CMK (cell line): Measurements from ENCODE around the gene ACSM6.
"Not testable (repeated sequence)": the region's sequence is repeated elsewhere in the genome, so short reads cannot be mapped to it uniquely, and the experiment has no call there.

Experiments used
- DNase-seq: peaks from one replicate; pipeline ENCODE4 v3.0.0-alpha.2; 2010; ENCODE audit warnings: low read depth

The ACSM6 gene

GRCh38 chr10:95217476-95217875 lies 23.4 kb downstream of the ACSM6 start:
- DNase-seq: no peak

- DNase-seq: no peak
Measured at GRCh38 chr10:95220539-95220938, 26.5 kb downstream of the ACSM6 start.

- no peak for DNase-seq
Measured at GRCh38 chr10:95221124-95221523, 27.1 kb downstream of the ACSM6 start.

GRCh38 chr10:95225136-95225535 lies 31.1 kb downstream of the ACSM6 start:
- DNase-seq: no peak

DNA sequence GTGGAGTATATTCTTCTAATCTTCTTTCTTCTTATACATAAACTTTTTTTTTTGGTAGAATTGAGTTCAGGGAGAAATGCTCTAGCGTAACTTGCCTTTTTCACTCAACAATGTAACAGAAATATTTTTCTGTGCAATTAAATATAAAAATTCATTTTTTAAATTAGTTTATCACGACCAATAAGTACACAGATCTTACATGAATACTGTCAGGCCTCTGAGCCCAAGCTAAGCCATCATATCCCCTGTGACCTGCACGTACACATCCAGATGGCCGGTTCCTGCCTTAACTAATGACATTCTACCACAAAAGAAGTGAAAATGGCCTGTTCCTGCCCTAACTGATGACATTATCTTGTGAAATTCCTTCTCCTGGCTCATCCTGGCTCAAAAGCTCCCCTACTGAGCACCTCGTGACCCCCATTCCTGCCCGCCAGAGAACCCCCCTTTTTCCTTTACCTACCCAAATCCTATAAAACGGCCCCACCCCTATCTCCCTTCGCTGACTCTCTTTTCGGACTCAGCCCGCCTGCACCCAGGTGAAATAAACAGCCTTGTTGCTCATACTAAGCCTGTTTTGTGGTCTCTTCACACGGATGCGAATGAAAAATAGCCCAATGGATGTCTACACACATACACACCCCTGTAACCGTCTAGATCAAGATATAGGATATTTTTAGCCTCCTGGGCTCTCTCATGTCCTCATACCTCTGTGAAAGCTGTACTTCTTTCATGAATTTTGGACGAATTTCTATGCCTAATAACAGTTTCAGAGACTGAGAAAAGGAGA lies 35.1 kb downstream of the ACSM6 start:
- DNase-seq: not testable (repeated sequence)

- DNase-seq: no peak
Measured at GRCh38 chr10:95229724-95230627, 35.9 kb downstream of the ACSM6 start.

DNA sequence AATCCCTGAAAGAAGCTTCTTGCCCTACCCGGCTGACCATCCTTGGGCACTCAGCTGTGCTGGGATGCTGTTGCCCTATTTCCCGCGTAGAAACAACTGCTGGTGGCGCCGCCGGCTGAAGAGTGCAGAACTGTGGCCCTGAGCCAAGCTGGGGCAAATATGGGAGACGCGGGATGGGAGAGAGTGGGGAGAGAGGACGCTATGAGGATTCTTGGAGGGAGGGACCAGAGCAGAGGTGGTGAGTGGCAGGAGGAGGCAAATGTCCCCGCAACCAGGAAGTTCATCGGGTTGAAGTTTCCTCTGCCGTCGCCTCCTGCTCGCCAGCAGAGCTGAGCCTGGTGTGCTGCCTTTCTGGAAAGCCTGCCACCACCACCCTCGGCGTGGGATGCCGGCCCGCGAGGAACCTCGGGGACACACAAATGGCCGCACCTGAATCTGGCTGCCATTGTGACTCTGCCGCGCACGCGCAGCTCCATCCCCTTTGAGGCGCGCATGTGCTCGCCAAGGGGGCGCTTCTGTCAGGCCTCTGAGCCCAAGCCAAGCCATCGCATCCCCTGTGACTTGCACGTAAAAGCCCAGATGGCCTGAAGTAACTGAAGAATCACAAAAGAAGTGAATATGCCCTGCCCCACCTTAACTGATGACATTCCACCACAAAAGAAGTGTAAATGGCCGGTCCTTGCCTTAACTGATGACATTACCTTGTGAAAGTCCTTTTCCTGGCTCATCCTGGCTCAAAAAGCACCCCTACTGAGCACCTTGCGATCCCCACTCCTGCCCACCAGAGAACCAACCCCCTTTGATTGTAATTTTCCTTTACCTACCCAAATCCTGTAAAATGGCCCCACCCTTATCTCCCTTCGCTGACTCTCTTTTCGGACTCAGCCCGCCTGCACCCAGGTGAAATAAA lies 36.9 kb downstream of the ACSM6 start:
- not testable (repeated sequence) for DNase-seq

DNA sequence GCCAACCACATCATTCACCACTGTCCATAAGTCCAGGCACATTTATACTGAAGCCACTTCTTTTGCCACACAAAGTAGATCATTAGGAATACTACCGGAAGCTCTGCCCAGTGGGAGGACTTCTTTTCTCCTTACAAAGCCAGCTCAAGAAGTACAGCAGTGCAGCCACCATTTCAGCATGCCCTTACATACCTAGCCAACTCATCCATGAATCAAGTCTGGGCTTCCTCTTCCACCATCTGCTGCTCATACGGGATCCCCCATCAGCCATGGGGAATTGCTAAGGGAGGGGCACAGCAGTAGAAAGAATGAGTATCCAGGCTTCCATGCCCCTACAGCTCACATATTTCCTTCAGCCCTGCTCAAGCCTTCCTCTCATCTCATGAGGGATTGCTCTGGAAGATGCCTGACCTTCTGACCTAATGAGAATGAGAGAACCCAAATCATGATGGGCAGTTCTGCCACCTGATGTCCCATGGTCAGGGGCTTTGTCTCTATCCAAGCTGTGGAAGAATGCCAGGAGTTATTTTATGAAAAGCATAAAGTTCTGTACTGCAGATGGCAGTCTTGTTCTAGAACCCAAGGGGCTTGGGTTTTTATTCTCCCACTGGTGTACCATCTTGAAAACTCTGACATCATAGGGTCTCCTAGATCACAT lies 39.5 kb downstream of the ACSM6 start:
- no peak for DNase-seq

GRCh38 chr10:95234951-95235350 lies 40.9 kb downstream of the ACSM6 start:
- DNase-seq: no peak

- DNase-seq: no peak
Measured at GRCh38 chr10:95235676-95236067, 41.6 kb downstream of the ACSM6 start.

DNA sequence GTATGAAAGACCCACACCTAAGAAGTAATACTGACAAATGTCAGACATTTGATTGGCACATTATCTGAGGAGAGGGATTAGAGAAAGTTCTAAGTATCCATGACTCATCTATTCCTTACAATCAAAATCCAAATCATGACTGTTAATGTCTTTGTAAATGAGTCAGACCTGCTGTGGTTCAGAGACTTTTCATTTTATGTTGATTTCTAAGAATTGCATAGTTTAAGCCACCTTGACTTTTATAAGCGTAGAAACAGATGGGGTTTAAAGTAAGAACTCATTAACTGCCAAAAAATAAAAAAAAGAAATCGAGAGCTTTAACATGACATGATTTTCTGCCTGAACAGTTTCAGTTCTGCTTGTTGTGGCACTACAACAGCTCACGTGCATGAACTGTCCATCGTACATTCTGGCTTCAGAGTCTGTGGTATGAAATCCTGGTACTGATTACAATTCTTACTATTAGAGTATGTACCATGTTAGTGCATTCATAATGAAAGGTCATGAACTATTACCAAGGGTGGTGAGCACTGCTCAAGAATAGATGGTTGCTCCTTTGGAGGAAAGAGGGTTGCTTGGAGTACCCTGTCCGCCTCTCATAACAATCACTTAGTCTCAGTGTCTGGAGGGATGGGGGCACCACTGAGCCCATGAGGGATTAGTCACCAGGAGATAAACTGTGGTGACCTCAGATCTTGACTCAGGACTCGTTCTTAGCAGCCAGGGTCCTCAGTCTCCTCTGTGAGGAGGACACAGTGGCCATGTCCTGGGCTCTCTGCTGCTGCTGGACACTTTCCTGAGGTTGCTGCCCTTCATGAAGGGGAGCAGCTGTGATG lies 42.2 kb downstream of the ACSM6 start:
- DNase-seq: no peak

- no peak for DNase-seq
Measured at GRCh38 chr10:95237376-95238170, 43.5 kb downstream of the ACSM6 start.

DNA sequence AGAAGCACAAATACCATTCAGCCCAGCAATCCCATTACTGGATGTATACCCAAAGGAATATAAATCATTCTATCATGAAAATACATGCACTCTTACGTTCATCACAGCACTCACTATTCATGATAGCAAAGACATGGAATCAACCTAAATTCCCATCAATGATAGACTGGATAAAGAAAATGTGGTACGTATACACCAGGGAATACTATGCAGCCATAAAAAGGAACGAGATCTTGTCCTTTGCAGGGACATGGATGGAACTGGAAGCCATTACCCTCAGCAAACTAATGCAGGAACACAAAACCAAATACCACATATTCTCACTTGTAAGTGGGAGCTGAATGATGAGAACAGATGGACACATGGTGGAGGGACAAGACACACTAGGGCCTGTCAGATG lies 46.1 kb downstream of the ACSM6 start:
- DNase-seq: not testable (repeated sequence)

DNA sequence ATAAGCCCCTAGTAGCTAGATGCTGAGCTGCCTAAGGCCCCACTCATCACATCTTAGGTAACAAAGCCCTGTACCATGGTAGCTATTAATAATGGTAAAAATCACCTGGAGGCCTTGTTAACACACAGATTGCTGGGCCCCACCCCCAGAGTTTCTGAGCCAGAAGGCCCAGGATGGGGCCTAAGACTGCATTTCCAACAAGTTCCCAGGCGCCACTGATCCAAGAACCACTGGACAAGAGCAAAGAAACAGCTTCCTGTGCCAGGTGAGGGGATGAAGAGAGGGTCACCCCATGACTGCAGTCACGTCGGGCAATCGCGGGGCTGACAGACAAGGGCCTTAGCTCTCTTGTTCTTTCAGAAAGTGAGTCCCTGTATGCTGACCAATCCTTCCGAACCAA lies 46.8 kb downstream of the ACSM6 start:
- no peak for DNase-seq

DNA sequence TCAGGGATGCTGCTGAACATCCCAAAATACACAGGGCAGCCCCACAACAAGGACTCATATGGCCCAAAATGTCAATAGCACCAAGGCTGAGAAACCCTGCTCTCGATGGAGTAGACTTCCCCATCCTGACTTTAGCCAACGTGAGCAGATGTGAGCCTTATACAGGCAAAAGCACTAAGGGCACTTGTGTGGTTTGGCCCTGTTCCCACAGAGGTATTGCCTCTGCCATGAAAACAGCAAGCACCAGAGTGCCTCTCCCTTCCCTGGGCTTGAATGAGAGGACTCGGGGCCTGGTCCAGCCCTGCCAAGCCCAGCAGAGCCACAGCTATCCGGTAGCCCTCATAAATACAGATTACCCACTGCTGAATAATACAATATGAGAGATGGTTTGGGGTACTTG lies 47.5 kb downstream of the ACSM6 start:
- DNase-seq: no peak

GRCh38 chr10:95242581-95243317 lies 48.7 kb downstream of the ACSM6 start:
- DNase-seq: no peak

DNA sequence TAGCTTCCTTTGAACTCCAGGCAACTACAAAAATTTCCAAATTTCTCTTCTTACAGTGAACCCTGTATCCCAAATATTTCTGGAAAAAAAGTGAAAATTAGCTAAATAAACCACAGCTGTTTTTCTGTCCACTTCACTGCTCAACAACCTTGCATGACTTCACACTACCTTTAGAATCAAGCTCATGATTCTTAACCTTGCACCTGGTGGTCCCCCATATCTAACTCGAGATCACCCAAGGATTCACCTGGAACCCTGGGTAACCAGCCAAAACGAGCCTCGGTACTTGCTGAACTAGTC lies 49.2 kb downstream of the ACSM6 start:
- DNase-seq: no peak

DNA sequence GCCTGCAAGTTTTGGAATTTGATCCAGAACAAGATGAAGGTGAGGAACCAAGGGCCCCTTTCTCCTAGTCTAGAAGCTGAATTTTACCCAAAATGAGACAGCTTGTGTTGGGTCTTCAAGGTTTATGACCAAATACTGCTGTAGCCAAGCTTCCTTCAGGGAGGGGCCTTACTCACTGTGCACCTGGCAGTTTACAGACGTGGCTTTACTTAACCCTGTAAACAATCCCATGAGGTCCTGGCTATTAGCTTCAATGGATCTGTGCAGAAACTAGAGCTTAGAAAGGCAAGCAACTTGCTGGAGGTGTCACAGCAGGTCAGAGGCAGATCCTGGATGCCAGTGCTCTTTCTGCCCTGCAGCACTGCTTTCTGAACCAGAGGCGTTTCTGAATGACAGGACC lies 50.1 kb downstream of the ACSM6 start:
- DNase-seq: no peak

GRCh38 chr10:95245425-95246055 lies 51.5 kb downstream of the ACSM6 start:
- no peak for DNase-seq
